ENCODE data around the gene CCDC149.

The CCDC149 gene

GRCh38 chr4:24772061-24772705 lies 140.7 kb downstream of the CCDC149 start:
- no peak for DNase-seq

GRCh38 chr4:24771241-24771640 lies 141.6 kb downstream of the CCDC149 start:
- no peak for DNase-seq

DNA sequence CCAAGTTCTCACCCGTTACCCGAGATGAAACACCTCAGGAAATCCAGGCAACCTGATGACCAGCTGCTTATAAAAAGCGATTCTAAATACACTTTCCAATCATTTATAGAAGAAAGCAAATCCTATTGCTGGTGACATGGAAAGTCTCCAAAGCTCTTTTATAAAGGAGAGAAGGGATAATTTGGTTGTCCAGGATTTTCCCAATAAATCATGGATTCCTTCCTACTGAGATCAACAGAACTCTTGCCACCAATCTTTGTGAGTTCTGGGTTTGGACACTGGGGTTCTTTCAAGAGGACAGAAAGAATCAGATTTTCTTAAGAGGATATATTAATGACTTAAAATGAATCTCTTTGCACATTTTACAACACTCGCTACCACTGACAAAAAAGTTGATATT lies 142.2 kb downstream of the CCDC149 start:
- DNase-seq: no peak

DNA sequence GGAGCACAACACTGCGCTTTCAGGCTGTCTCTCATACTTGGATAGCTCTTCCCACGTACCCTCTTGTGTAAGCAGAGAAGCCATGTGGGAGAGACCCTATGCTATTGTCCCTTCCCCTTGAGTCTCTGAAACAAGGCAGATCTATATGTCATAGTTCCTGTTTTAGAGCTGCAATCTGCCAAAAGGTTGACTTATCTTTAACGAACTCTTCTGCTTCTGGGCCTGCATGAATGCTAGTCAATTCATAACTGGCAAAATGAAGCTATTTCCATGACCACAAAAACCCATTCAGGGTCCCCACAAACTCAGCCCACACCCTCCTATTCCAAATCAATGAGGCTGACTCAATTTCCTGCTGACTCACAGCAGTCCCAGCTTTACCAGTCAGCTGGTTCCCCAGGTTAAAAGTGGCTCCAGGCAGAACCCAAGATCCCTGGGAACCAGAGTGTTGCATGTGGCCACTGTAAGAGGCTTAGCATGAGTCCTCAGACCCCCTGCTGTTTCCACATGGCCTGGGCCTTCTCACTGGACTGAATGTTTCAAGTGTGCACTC lies 142.7 kb downstream of the CCDC149 start:
- DNase-seq: no peak

DNA sequence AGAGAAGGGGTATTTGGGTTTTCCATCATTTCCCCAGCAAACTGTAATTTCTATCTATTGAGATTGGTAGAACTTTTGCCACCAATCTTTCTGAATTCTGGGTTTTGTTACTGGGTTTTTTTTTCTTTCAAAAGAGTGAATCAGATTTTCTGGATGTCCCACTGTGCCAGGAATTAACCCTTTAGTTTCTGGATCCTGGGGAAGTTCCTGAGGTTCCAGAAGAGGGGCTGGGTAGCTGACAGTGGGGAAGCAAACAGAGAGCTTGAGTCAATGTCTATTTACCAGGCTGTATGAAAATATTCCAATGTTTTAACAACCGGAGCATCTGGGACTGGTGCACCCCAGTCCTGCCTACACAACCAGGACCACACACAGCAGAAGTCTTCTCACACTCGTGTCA lies 143.3 kb downstream of the CCDC149 start:
- DNase-seq: no peak

- no peak for DNase-seq
Observed at GRCh38 chr4:24768604-24769003, 144.2 kb downstream of the CCDC149 start.

DNA sequence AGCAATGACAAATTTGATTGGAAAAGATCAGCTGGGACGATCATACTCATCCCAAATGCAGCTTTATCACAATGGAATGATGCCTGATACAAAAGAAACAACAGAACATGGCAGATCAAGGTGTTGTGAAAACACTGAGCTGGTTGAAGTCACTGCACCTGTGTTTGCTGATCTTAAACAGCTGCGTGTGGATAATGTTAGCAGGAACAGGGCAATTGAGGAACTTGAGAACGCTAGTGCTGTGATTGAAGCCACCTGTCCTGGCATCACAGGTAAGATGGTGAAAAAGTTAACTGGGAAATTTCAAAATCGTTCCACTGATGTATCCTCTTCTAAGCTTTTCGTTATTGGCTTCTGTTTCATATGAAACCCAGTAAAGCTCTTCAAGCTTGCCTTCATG lies 144.8 kb downstream of the CCDC149 start:
- DNase-seq: no peak

DNA sequence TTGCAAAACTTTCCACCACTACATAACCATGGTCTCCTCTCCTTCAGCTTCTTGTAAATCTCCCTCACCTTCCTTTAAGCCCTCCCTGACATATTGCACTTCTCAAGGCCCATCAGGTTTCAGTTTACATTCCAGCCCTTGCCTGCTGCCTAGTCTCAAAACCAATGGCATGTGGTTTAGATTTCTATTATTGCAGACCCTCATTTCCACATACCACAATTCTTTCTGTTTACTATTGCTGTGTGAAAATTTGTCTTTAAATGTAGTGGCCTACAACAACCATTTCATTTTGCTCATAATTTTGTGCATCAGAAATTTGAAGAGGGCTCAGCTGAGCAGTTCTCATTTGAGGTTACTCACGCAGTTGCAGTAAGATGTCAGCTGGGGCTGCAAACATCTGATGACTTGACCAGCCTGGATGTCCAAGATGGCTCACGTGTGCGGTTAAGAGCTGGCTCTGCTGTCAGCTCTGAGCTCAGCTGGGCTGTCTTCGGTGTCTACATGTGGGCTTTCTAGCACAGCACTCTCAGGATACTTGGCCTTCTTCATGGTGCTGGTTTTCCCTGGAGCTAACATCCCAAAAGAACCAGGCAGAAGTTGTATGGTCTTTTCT lies 147.4 kb downstream of the CCDC149 start:
- DNase-seq: no peak

DNA sequence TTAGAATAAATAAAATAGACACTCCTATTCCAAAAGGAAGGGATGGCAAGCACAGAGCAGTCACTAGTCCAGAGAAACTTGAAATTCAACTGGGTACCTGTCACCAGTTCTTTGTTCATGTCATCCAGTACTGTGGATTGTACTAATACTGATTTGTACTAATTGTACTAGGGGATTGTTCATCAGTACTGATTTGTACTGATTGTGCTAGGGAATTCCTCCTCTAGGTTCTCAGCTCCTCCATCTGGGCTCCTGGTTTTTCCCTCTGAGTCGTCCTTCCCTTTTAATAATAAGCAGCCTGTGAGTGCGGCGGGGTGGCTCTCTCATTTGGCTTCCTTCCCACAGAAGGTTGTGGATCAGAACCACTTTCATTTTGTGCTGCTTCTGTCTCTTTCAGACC lies 148.5 kb downstream of the CCDC149 start:
- no peak for DNase-seq

GRCh38 chr4:24763631-24764297 lies 149.1 kb downstream of the CCDC149 start:
- DNase-seq: no peak

Data from activated CD4-positive, alpha-beta T cell treated with anti-CD3 and anti-CD28 coated beads, Interleukin-2, amount 50 U/mL, for 4 hours (primary cell).